GM12878 (cell line): ENCODE measurements around the gene KIF18A. TPM values are rescaled to one million over a fixed set of nuclear protein-coding genes. Genes with fewer than 3 reads are reported as not detected.

Source experiments
- IKZF2 ChIP-seq, 2 experiments: fragments of 450-650 bp; IDR thresholded peaks; 2 replicates each; pipeline ENCODE4 v1.6.1; 2017; ENCODE audit warnings: mild to moderate bottlenecking in 2 of 2, moderate library complexity in 2 of 2
- MYB ChIP-seq: fragments of 150-350 bp; IDR thresholded peaks from 2 replicates; pipeline ENCODE4 v1.6.1; 2014; ENCODE audit warnings: mild to moderate bottlenecking, low read depth, low read length, borderline replicate concordance
- MYC ChIP-seq: IDR thresholded peaks from 2 replicates; pipeline ENCODE4 v1.6.1; 2011; ENCODE audit warnings: mild to moderate bottlenecking, low read length, moderate library complexity, inconsistent platforms; ENCODE audit not compliant: insufficient read depth, insufficient replicate concordance, insufficient read length, severe bottlenecking
- SPI1 ChIP-seq: IDR thresholded peaks from 2 replicates; pipeline ENCODE4 v1.6.1; 2011; ENCODE audit warnings: low read depth, mild to moderate bottlenecking, low read length, moderate library complexity, borderline replicate concordance; ENCODE audit not compliant: insufficient read depth
- SREBF1 ChIP-seq: IDR thresholded peaks from 2 replicates; pipeline ENCODE4 v1.6.1; 2012; ENCODE audit warnings: mild to moderate bottlenecking, low read length
- YY1 ChIP-seq: IDR thresholded peaks from 2 replicates; pipeline ENCODE4 v1.6.1; 2011; ENCODE audit warnings: low read depth, mild to moderate bottlenecking, low read length
- polyA plus RNA-seq, 11 experiments: library from polyadenylated mRNA; depleted of rRNA in 4 of 11; unstranded in 6 of 11; stranded (reverse) in 5 of 11; fragments of >200 nt; fragmentation: Nextera tagmentation in 4 of 11; fragmentation: Illumina TruSeq in 1 of 11; extraction: Ambion mirVana in 4 of 11; extraction: Trizol in 1 of 11; gene quantifications; 1 replicate in 1 of 11; 2 replicates in 10 of 11; pipeline versions ENCODE4 v1.2.1 to v1.2.3, GENCODE V29; 2011 to 2016; ENCODE audit warnings: inconsistent platforms in 2 of 11, missing spikeins in 2 of 11, low read depth in 1 of 11
- total RNA-seq, 4 experiments: library from RNA; depleted of rRNA in 3 of 4; stranded (reverse); fragments of >200 nt in 3 of 4; fragmentation: Illumina TruSeq in 1 of 4; extraction: Trizol in 1 of 4; gene quantifications; 2 replicates each; pipeline versions ENCODE4 v1.2.1 to v1.2.3, GENCODE V29; 2013 to 2021
- TF ChIP-seq, protein P1 (sequence below): fragments of 450-650 bp; formaldehyde crosslinking; IDR thresholded peaks from 2 replicates; pipeline ENCODE4 v1.5.0; 2022; ENCODE audit warnings: mild to moderate bottlenecking, missing genetic modification characterization
- TF ChIP-seq, protein P2 (sequence below): fragments of 450-650 bp; IDR thresholded peaks from 2 replicates; pipeline ENCODE4 v1.6.1; 2016; ENCODE audit warnings: mild to moderate bottlenecking
- TF ChIP-seq, protein P3 (sequence below): fragments of 150-350 bp; IDR thresholded peaks from 2 replicates; pipeline ENCODE4 v1.6.1; 2016; ENCODE audit warnings: low read depth, low read length
- TF ChIP-seq, protein P4 (sequence below): IDR thresholded peaks from 2 replicates; pipeline ENCODE4 v1.6.1; 2011; ENCODE audit warnings: mild to moderate bottlenecking, low read depth, low read length, moderate library complexity; ENCODE audit not compliant: insufficient replicate concordance
- TF ChIP-seq, protein P5 (sequence below): IDR thresholded peaks from 2 replicates; pipeline ENCODE4 v1.6.1; 2011; ENCODE audit warnings: borderline replicate concordance, low read depth, mild to moderate bottlenecking, moderate library complexity, mixed read lengths, low read length; ENCODE audit not compliant: insufficient read depth; ENCODE audit errors: extremely low read length
- TF ChIP-seq, protein P6 (sequence below): IDR thresholded peaks from 2 replicates; pipeline ENCODE4 v1.6.1; 2011; ENCODE audit warnings: low read depth, mild to moderate bottlenecking, low read length, moderate library complexity, borderline replicate concordance; ENCODE audit errors: extremely low read depth

KIF18A gene
- total and polyA plus RNA-seq, 10 of the 15 experiments (the other 5 are each of a cell fraction or from before 2014, with no cell fraction given), result 11.2 to 31.5 (median 20.4) TPM

DNA sequence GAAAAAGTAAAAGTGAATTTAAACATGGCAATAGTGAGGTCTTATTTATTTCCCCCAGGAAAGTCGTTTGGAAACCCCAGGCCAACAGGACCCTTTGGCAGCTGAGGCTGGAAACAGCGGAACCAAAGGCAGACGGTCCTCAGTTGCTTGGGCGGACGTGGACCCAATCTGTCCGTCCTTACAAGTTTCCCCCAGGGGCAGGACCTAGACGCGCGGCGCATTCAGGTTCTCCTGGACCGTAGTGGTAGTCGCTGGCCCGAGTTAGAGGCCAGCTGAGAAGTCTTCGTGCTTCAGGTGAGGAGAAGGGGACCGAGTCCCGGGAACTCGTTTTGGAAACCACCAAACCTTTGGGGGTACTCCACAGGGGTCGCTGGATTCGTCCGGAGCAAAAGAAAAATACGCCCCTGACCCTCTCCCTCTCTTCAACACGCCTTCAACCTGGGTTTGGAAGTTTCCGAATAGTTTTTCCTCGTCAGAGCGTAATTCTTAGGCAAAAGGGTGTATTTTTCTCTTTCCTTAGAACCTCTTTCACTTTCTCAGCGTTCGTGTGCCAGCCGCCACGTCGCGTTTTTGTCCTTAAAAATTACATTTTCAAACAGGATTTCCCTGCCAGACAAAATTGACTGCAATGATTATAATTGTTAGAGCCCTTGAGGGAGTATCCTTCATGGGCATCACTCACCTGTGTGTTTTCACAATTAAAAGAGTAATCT, 2.3 kb upstream of the KIF18A start (continued):
- TF ChIP-seq MYB (no peak), MYC (peak; percentile 48), SREBF1 (peak; percentile 57; the same call in 1 of the 2 replicates), IKZF2 (IDR thresholded peaks at IDR 0.05) (peak; percentile 20 to 42; a peak in 1 of 4 replicates), YY1 (peak; percentile 93), SPI1 (no peak)
- TF ChIP-seq, protein P1, sequence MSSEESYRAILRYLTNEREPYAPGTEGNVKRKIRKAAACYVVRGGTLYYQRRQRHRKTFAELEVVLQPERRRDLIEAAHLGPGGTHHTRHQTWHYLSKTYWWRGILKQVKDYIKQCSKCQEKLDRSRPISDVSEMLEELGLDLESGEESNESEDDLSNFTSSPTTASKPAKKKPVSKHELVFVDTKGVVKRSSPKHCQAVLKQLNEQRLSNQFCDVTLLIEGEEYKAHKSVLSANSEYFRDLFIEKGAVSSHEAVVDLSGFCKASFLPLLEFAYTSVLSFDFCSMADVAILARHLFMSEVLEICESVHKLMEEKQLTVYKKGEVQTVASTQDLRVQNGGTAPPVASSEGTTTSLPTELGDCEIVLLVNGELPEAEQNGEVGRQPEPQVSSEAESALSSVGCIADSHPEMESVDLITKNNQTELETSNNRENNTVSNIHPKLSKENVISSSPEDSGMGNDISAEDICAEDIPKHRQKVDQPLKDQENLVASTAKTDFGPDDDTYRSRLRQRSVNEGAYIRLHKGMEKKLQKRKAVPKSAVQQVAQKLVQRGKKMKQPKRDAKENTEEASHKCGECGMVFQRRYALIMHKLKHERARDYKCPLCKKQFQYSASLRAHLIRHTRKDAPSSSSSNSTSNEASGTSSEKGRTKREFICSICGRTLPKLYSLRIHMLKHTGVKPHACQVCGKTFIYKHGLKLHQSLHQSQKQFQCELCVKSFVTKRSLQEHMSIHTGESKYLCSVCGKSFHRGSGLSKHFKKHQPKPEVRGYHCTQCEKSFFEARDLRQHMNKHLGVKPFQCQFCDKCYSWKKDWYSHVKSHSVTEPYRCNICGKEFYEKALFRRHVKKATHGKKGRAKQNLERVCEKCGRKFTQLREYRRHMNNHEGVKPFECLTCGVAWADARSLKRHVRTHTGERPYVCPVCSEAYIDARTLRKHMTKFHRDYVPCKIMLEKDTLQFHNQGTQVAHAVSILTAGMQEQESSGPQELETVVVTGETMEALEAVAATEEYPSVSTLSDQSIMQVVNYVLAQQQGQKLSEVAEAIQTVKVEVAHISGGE (CRISPR knock-in tag), result peak; percentile 98
- TF ChIP-seq, protein P2, sequence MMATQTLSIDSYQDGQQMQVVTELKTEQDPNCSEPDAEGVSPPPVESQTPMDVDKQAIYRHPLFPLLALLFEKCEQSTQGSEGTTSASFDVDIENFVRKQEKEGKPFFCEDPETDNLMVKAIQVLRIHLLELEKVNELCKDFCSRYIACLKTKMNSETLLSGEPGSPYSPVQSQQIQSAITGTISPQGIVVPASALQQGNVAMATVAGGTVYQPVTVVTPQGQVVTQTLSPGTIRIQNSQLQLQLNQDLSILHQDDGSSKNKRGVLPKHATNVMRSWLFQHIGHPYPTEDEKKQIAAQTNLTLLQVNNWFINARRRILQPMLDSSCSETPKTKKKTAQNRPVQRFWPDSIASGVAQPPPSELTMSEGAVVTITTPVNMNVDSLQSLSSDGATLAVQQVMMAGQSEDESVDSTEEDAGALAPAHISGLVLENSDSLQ, result no peak
- TF ChIP-seq, protein P3, sequence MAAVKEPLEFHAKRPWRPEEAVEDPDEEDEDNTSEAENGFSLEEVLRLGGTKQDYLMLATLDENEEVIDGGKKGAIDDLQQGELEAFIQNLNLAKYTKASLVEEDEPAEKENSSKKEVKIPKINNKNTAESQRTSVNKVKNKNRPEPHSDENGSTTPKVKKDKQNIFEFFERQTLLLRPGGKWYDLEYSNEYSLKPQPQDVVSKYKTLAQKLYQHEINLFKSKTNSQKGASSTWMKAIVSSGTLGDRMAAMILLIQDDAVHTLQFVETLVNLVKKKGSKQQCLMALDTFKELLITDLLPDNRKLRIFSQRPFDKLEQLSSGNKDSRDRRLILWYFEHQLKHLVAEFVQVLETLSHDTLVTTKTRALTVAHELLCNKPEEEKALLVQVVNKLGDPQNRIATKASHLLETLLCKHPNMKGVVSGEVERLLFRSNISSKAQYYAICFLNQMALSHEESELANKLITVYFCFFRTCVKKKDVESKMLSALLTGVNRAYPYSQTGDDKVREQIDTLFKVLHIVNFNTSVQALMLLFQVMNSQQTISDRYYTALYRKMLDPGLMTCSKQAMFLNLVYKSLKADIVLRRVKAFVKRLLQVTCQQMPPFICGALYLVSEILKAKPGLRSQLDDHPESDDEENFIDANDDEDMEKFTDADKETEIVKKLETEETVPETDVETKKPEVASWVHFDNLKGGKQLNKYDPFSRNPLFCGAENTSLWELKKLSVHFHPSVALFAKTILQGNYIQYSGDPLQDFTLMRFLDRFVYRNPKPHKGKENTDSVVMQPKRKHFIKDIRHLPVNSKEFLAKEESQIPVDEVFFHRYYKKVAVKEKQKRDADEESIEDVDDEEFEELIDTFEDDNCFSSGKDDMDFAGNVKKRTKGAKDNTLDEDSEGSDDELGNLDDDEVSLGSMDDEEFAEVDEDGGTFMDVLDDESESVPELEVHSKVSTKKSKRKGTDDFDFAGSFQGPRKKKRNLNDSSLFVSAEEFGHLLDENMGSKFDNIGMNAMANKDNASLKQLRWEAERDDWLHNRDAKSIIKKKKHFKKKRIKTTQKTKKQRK, result no peak
- TF ChIP-seq, protein P4, sequence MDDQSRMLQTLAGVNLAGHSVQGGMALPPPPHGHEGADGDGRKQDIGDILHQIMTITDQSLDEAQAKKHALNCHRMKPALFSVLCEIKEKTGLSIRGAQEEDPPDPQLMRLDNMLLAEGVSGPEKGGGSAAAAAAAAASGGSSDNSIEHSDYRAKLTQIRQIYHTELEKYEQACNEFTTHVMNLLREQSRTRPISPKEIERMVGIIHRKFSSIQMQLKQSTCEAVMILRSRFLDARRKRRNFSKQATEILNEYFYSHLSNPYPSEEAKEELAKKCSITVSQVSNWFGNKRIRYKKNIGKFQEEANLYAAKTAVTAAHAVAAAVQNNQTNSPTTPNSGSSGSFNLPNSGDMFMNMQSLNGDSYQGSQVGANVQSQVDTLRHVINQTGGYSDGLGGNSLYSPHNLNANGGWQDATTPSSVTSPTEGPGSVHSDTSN, result no peak
- TF ChIP-seq, protein P5, sequence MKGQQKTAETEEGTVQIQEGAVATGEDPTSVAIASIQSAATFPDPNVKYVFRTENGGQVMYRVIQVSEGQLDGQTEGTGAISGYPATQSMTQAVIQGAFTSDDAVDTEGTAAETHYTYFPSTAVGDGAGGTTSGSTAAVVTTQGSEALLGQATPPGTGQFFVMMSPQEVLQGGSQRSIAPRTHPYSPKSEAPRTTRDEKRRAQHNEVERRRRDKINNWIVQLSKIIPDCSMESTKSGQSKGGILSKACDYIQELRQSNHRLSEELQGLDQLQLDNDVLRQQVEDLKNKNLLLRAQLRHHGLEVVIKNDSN, result no peak
- TF ChIP-seq, protein P6, sequence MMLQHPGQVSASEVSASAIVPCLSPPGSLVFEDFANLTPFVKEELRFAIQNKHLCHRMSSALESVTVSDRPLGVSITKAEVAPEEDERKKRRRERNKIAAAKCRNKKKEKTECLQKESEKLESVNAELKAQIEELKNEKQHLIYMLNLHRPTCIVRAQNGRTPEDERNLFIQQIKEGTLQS, result no peak
